SKM-1 (cell line): ENCODE data around the gene ATP6AP1.

Experiments
- DNase-seq: peaks from one replicate; lab custom pipeline; 2025; ENCODE audit not compliant: unreplicated experiment; lab: John Stamatoyannopoulos, UW

ATP6AP1 gene

GRCh38 chrX:154426916-154427770, 1.3 kb upstream of the ATP6AP1 start:
- DNase-seq = no peak

- DNase-seq = no peak
Observed at GRCh38 chrX:154429711-154430110, 1.2 kb downstream of the ATP6AP1 start.

DNA sequence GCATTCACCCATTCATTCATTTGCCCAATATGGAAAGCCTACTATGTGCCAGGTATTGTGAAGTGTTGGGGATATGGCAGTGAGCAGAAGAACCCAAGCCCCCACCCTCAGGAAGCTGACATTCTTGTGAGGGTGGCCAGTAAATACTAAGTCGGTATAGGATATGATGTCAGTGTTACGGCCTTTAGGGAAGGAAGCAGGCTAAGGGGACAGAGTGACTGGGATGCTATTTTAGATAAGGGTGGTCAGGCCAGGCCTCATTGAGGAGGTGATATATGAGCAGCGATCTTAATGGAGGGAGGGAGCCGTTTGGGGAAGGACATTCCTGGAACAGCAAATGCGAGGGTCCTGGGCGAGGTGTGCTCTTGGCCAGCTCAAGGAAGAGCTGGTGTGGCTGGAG, 2.0 kb downstream of the ATP6AP1 start:
- DNase-seq = no peak

GRCh38 chrX:154430916-154431315, 2.4 kb downstream of the ATP6AP1 start:
- DNase-seq = no peak

GRCh38 chrX:154431341-154431740, 2.9 kb downstream of the ATP6AP1 start:
- DNase-seq = peak; percentile 7

DNA sequence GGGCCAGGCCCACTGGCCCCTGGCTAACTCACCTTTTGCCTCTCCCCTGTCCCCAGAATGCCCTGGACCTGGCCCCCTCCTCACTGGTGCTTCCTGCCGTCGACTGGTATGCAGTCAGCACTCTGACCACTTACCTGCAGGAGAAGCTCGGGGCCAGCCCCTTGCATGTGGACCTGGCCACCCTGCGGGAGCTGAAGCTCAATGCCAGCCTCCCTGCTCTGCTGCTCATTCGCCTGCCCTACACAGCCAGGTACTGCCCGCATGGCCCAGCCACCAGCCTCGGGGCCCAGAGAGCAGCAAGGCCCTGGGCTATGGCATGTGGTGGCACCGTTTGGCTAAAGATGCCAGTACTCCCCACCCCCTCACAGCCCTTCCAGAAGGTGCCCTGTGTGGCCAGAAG, 3.7 kb downstream of the ATP6AP1 start:
- DNase-seq = no peak

DNA sequence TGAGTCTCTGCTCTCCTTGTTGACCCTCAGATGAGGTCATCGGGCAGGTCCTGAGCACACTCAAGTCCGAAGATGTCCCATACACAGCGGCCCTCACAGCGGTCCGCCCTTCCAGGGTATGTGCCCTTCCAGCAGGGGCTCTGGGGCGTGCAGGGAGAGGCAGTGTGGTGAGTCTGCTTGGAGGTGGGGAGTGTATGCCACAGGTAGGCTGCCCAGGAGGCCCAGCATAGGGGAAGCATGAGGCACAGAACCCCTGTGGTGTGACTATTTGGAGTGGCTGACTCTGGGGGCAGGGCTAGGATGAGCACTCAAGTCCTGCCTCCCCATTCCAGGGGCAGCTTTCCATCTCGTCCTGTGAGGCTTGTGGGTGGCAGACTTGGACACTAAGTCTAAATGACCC, 5.1 kb downstream of the ATP6AP1 start:
- no peak for DNase-seq

- no peak for DNase-seq
Observed at GRCh38 chrX:154434394-154435168, 6.1 kb downstream of the ATP6AP1 start.

- no peak for DNase-seq
Observed at GRCh38 chrX:154435171-154435733, 6.8 kb downstream of the ATP6AP1 start.

GRCh38 chrX:154436374-154436982, 8.0 kb downstream of the ATP6AP1 start:
- DNase-seq = no peak

- DNase-seq = no peak
Observed at GRCh38 chrX:154436983-154437752, 8.7 kb downstream of the ATP6AP1 start, which contains the start of gene GDI1. Gene GDI1 (plus strand): TSS chrX:154437154. CDS start chrX:154437255, 101 bp downstream.

DNA sequence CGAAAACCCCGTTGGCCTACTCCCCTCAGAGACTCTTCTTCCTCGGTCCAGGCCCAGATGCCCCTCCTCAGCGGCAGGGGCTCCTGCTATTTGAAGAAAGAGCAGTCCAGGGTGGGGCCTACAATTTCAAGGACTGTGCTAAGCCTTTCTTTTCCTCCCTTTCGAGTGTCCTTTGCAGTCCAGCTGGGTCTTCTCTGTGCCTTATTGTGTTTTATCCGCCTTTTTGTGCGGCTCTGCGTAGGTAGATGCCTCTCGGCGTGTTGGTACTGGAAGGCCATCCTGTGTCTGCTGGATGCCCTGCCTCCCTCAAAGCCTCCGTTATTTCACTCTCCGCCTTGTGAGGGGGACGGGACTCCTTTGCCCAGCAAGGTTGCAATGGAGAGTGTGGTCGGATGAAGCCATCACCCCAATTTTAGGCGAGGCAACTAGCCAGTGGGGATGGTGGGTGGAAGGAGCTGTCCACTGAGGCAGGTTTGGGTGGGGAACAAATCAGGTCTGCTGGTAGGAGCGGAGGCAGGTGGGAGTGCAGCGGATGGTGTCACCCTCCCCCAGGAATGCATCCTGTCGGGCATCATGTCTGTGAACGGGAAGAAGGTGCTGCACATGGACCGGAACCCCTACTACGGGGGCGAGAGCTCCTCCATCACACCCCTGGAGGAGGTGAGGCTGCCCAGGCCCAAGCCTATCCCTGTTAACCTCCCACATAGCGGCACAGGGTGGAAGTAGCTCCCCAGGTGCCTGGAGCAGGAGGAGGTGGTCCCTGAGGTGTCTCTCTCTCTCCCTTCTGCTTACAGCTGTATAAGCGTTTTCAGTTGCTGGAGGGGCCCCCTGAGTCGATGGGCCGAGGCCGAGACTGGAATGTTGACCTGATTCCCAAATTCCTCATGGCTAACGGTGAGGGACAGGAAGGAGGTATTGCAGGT, 9.8 kb downstream of the ATP6AP1 start:
- DNase-seq = no peak

GRCh38 chrX:154439841-154440240, 11.4 kb downstream of the ATP6AP1 start:
- no peak for DNase-seq

GRCh38 chrX:154440623-154441357, 12.3 kb downstream of the ATP6AP1 start:
- DNase-seq = no peak

DNA sequence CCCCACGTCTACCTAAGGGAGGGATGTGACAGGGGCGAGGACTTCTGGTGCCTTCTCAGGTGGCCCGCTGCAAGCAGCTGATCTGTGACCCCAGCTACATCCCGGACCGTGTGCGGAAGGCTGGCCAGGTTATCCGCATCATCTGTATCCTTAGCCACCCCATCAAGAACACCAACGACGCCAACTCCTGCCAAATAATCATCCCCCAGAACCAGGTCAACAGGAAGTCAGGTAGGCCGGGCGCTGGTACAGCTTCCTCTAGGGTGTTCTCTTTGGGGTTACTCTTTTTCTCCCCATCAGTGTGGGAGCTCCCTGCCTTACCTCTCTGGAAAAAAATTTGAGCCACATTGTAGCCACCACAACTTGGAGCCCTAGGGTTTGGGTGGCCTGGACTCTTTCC, 13.1 kb downstream of the ATP6AP1 start:
- no peak for DNase-seq

DNA sequence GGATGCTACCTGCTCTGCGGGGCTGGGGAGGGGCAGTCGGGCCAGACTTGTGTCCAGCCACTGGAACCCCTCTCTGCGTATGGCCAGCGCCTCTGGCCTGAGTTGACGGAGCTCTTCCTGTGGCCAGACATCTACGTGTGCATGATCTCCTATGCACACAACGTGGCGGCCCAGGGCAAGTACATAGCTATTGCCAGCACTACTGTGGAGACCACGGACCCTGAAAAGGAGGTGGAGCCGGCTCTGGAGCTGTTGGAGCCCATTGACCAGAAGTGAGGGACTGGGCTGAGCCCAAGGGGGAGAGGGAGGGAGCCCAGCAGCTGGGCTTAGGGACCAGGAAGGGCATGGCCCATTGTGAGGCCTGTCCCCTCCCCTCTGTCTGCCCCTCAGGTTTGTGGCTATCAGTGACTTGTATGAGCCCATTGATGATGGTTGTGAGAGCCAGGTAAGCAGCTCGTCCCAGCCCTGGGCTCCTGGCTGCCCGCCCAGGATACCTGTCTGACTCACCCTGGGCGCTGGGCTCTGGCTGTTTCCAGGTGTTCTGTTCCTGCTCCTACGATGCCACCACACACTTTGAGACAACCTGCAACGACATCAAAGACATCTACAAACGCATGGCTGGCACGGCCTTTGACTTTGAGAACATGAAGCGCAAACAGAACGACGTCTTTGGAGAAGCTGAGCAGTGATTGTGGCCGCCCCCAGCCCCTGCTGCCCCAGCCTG, 13.7 kb downstream of the ATP6AP1 start:
- no peak for DNase-seq

DNA sequence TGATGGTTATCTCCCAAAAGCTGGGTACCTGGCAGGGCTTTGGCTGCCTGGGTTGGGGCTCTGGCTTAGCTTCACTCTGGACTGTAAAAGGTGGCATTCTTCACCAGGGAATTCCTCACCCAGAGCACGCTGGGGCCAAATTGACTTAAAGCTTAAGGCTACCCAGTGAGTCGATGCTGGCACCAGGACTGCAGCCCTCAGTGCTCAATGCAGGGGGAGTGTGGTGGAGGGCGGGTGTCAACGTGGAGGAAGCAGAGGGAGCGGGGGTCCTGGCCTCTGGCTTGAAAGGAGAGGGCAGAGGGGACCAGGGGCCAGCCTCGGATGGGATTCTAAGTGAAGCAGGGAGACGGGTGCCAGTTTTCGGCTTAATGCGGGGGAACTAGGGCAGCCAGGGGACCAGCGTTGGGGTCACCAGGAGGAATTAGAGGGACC, 15.0 kb downstream of the ATP6AP1 start:
- DNase-seq = no peak
